ENCODE data around the gene GIPC2. TPM values are rescaled to one million over a fixed set of nuclear protein-coding genes. Genes with fewer than 3 reads are reported as not detected.
"Not testable (repeated sequence)": the region's sequence is repeated elsewhere in the genome, so short reads cannot be mapped to it uniquely, and the experiment has no call there.

GIPC2 gene
- total and polyA plus RNA-seq, 10 of the 15 experiments (the other 5 are each of a cell fraction or from before 2014, with no cell fraction given) = 0.03 to 0.23 (median 0.06) TPM; not detected in 2

DNA sequence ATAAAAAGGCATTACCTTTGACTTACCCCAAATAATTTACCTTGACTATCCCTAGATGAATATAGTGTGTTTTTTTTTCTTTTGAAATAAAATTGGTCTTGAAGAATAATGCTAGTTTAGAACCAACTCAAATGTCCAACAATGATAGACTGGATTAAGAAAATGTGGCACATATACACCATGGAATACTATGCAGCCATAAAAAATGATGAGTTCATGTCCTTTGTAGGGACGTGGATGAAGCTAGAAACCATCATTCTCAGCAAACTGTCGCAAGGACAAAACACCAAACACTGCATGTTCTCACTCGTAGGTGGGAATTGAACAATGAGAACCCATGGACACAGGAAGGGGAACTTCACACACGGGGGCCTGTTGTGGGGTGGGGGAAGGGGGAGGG, 63.9 kb downstream of the GIPC2 start:
- H4K20me1 ChIP-seq (ENCODE audit: control insufficient read depth, insufficient read depth); H3K4me2 ChIP-seq (ENCODE audit: control insufficient read depth, insufficient read depth); RAD21 ChIA-PET (ENCODE audit: unreplicated experiment); FAIRE-seq; H3K9ac ChIP-seq (ENCODE audit: control insufficient read depth, insufficient read depth, low read length); H3K79me2 ChIP-seq (ENCODE audit: control insufficient read depth, insufficient read depth, low read length); POLR2A ChIA-PET; H3K36me3 ChIP-seq (ENCODE audit: control insufficient read depth in 2 of 2, insufficient read depth in 2 of 2, low read length in 1 of 2); H3K27me3 ChIP-seq (replicated peaks in 1 of 2; ENCODE audit: control insufficient read depth in 2 of 2, insufficient read depth in 2 of 2, low read length in 1 of 2); BruUV-seq (replicated peaks); ATAC-seq; H3K9me3 ChIP-seq (replicated peaks; ENCODE audit: control insufficient read depth, insufficient read depth, low read length); DNase-seq (ENCODE audit: low read depth, low spot score); H3K4me3 ChIP-seq; H3K4me1 ChIP-seq (ENCODE audit: control insufficient read depth, insufficient read depth, low read length); SMC1A ChIA-PET (ENCODE audit: uncharacterized antibody, unreplicated experiment); H2AFZ ChIP-seq (ENCODE audit: control insufficient read depth, low read depth, low read length); H3K27ac ChIP-seq (ENCODE audit: control insufficient read depth, insufficient read depth): not testable (repeated sequence)
- WGBS (ENCODE audit: insufficient coverage, insufficient replicate concordance, low lambda C conversion rate, missing lambda C conversion rate) = 0% methylated on average over 3 of the region's 4 CpGs
- CTCF ChIA-PET = interaction anchor here (1.8 kb wide), 1 partner anchor 22 kb away, joined by 12 read pairs; no protein-coding TSS in a partner anchor
- intact Hi-C loops (cut with micrococcal nuclease; ENCODE audit: unreplicated experiment) = loop anchor here (5.0 to 10.0 kb wide), 2 partner anchors 162 to 575 kb away; no protein-coding TSS in a partner anchor
- in situ Hi-C loops (cut with MboI) = loop anchor here (5.0 to 10.0 kb wide), 3 partner anchors 285 to 1955 kb away; no protein-coding TSS in a partner anchor

DNA sequence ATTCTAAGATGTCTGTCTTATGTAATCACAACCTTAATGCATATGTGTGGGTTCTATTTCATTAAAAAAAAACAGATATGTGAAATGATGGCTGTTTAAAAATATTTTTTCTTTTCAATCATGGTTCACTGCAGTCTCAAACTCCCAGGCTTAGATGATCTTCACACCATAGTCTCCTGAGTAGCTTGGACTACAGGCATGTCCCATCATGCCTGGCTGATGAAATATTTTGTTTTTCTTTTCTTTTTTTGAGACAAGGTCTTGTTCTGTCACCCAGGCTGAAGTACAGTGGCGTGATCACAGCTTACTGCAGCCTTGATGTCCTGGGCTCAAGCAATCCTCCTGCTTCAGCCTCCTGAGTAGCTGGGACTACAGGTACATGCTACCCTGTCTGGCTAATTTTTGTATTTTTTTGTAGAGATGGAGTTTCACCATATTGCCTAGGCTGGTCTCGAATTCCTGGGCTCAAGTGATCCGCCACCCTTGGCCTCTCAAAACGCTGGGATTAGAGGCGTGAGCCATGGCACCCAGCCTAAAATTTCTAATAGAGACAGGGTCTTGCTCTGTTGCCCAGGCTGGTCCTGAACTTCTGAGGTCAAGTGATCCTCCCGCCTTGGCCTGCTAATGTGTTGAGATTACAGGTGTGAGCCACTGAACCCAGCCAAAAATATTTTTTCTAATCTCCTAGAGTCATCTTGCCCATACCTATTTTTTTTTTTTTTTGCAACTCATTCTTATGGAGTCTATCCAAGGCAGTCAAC, 67.6 kb downstream of the GIPC2 start:
- ATAC-seq = no peak
- no peak overlapping the region for H3K9ac ChIP-seq (ENCODE audit: control insufficient read depth, insufficient read depth, low read length)
- H3K9me3 ChIP-seq (replicated peaks; ENCODE audit: control insufficient read depth, insufficient read depth, low read length) = no peaks in the 10 kb centered on the region
- H3K4me3 ChIP-seq = no peak overlapping the region
- peaks cover 6% of the 10 kb centered on the region for H3K4me1 ChIP-seq (ENCODE audit: control insufficient read depth, insufficient read depth, low read length)
- H3K27me3 ChIP-seq (replicated peaks in 1 of 2; ENCODE audit: control insufficient read depth in 2 of 2, insufficient read depth in 2 of 2, low read length in 1 of 2) = no peaks in the 10 kb centered on the region
- 92% methylated on average over 6 of the region's 6 CpGs for WGBS (ENCODE audit: insufficient coverage, insufficient replicate concordance, low lambda C conversion rate, missing lambda C conversion rate)
- no peaks in the 10 kb centered on the region for H3K36me3 ChIP-seq (ENCODE audit: control insufficient read depth in 2 of 2, insufficient read depth in 2 of 2, low read length in 1 of 2)
- CTCF ChIA-PET = interaction anchor here (0.6 to 3.5 kb wide), 22 partner anchors 9 to 1782 kb away, joined by 3 to 40 read pairs (median 6); partner anchors contain the start of genes DNAJB4 and FUBP1
- BruUV-seq (replicated peaks) = no TSS peak
- no peaks in the 10 kb centered on the region for H3K79me2 ChIP-seq (ENCODE audit: control insufficient read depth, insufficient read depth, low read length)
- no peak for TF ChIP-seq JUNB (IDR thresholded peaks at IDR 0.05)
- TF ChIP-seq FOS (IDR thresholded peaks at IDR 0.05; ENCODE audit: borderline replicate concordance, extremely low read depth, insufficient read length) = no peak
- TF ChIP-seq STAT1 (conservative IDR thresholded peaks at IDR 0.05) = no peak
- no peak for TF ChIP-seq HDGF (IDR thresholded peaks at IDR 0.05)
- TF ChIP-seq, protein P1, sequence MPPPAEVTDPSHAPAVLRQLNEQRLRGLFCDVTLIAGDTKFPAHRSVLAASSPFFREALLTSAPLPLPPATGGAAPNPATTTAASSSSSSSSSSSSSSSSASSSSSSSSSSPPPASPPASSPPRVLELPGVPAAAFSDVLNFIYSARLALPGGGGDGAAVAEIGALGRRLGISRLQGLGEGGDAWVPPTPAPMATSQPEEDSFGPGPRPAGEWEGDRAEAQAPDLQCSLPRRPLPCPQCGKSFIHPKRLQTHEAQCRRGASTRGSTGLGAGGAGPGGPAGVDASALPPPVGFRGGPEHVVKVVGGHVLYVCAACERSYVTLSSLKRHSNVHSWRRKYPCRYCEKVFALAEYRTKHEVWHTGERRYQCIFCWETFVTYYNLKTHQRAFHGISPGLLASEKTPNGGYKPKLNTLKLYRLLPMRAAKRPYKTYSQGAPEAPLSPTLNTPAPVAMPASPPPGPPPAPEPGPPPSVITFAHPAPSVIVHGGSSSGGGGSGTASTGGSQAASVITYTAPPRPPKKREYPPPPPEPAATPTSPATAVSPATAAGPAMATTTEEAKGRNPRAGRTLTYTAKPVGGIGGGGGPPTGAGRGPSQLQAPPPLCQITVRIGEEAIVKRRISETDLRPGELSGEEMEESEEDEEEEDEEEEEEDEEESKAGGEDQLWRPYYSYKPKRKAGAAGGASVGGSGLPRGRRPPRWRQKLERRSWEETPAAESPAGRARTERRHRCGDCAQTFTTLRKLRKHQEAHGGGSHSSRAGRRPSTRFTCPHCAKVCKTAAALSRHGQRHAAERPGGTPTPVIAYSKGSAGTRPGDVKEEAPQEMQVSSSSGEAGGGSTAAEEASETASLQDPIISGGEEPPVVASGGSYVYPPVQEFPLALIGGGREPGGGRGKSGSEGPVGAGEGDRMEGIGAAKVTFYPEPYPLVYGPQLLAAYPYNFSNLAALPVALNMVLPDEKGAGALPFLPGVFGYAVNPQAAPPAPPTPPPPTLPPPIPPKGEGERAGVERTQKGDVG (CRISPR knock-in tag; IDR thresholded peaks at IDR 0.05) = no peak
- no peak for TF ChIP-seq ZSCAN29 (IDR thresholded peaks at IDR 0.05)
- TF ChIP-seq RFX5 (IDR thresholded peaks at IDR 0.05; ENCODE audit: low read depth, low read length) = no peak
- no peak overlapping the region for H3K4me2 ChIP-seq (ENCODE audit: control insufficient read depth, insufficient read depth)
- RAD21 ChIA-PET (ENCODE audit: unreplicated experiment) = interaction anchor here (1.1 to 1.7 kb wide), 8 partner anchors 13 to 357 kb away, joined by 3 to 9 read pairs (median 5); no protein-coding TSS in a partner anchor
- DNase-seq (ENCODE audit: low read depth, low spot score) = no peak
- SMC1A ChIA-PET (ENCODE audit: uncharacterized antibody, unreplicated experiment) = interaction anchor here (0.8 to 2.8 kb wide), 12 partner anchors 8 to 581 kb away, joined by 3 to 14 read pairs (median 6); partner anchors contain the start of genes DNAJB4 and FUBP1
- POLR2A ChIA-PET = no interaction called here
- in situ Hi-C loops (cut with MboI) (loop anchor here (5.0 to 10.0 kb wide), 2 partner anchors 289 to 966 kb away; no protein-coding TSS in a partner anchor), intact Hi-C loops (cut with micrococcal nuclease; ENCODE audit: unreplicated experiment) (loop anchor here (5.0 to 10.0 kb wide), 2 partner anchors 166 to 579 kb away; no protein-coding TSS in a partner anchor)
- no peak overlapping the region for H2AFZ ChIP-seq (ENCODE audit: control insufficient read depth, low read depth, low read length)
- FAIRE-seq = no peak
- H4K20me1 ChIP-seq (ENCODE audit: control insufficient read depth, insufficient read depth) = no peaks in the 10 kb centered on the region
- no peak overlapping the region for H3K27ac ChIP-seq (ENCODE audit: control insufficient read depth, insufficient read depth)

All from GM12878 (cell line).